SH-SY5Y (cell line): ENCODE data around the gene STK16.

Experiments used
- GATA2 ChIP-seq: IDR thresholded peaks from 2 replicates; pipeline ENCODE4 v1.6.1; 2011; ENCODE audit warnings: mild to moderate bottlenecking, low read depth, low read length
- GATA3 ChIP-seq: IDR thresholded peaks from 2 replicates; pipeline ENCODE4 v1.6.1; 2011; ENCODE audit warnings: low read depth, mild to moderate bottlenecking, low read length, moderate library complexity

GRCh38 chr2:219274361-219274921 is 29.2 kb downstream of the STK16 start:
- TF ChIP-seq GATA2 (no peak), GATA3 (no peak)
